Glutamatergic neuron (in vitro differentiated cells): ENCODE measurements around the gene STARD3. TPM values are rescaled to one million over a fixed set of nuclear protein-coding genes. Genes with fewer than 3 reads are reported as not detected.

Experiments
- DNase-seq: peaks from one replicate; pipeline ENCODE4 v3.0.0; 2022
- H3K27ac Mint-ChIP-seq: one replicate; pipeline ENCODE4 v1.8.0; 2020; ENCODE audit warnings: mild to moderate bottlenecking, mixed read lengths, inconsistent platforms; ENCODE audit not compliant: unreplicated experiment
- H3K27me3 Mint-ChIP-seq: one replicate; pipeline ENCODE4 v1.8.0; 2020; ENCODE audit warnings: mild to moderate bottlenecking, moderate library complexity, mixed read lengths, inconsistent platforms; ENCODE audit not compliant: unreplicated experiment
- H3K36me3 Mint-ChIP-seq: one replicate; pipeline ENCODE4 v1.8.0; 2020; ENCODE audit warnings: mild to moderate bottlenecking, mixed read lengths, inconsistent platforms; ENCODE audit not compliant: unreplicated experiment
- H3K4me1 Mint-ChIP-seq: one replicate; pipeline ENCODE4 v1.8.0; 2020; ENCODE audit warnings: mild to moderate bottlenecking, low read depth, mixed read lengths, inconsistent platforms; ENCODE audit not compliant: unreplicated experiment
- H3K4me3 Mint-ChIP-seq: one replicate; pipeline ENCODE4 v1.8.0; 2020; ENCODE audit warnings: mild to moderate bottlenecking, mixed read lengths, inconsistent platforms; ENCODE audit not compliant: unreplicated experiment
- H3K9me3 Mint-ChIP-seq: one replicate; pipeline ENCODE4 v1.8.0; 2020; ENCODE audit warnings: mild to moderate bottlenecking, moderate library complexity, mixed read lengths, inconsistent platforms; ENCODE audit not compliant: unreplicated experiment
- total RNA-seq: library from RNA; stranded (reverse); fragmentation: NEBNext Ultra II Directional; extraction: Animal tissue kit (Norgen Biotek cat#: 25700); gene quantifications from one replicate; pipeline ENCODE4 v1.2.1, GENCODE V29; 2021; ENCODE audit not compliant: unreplicated experiment
- TF ChIP-seq, protein P1 (sequence below): fragments of 200-600 bp; sonication (generic); IDR thresholded peaks from one replicate; pipeline ENCODE4 v1.5.0; 2021; ENCODE audit not compliant: partially characterized antibody, unreplicated experiment

The STARD3 gene
- total RNA-seq, 1 donor from 2014 or later = 48.0 TPM

- Mint-ChIP-seq H3K36me3 (no peaks in the 10 kb centered on the region), H3K4me1 (peaks cover 45% of the 10 kb centered on the region), H3K27ac (no peak overlapping the region), H3K4me3 (no peak overlapping the region), H3K9me3 (peaks cover 17% of the 10 kb centered on the region), H3K27me3 (peaks cover 44% of the 10 kb centered on the region)
- TF ChIP-seq, protein P1, sequence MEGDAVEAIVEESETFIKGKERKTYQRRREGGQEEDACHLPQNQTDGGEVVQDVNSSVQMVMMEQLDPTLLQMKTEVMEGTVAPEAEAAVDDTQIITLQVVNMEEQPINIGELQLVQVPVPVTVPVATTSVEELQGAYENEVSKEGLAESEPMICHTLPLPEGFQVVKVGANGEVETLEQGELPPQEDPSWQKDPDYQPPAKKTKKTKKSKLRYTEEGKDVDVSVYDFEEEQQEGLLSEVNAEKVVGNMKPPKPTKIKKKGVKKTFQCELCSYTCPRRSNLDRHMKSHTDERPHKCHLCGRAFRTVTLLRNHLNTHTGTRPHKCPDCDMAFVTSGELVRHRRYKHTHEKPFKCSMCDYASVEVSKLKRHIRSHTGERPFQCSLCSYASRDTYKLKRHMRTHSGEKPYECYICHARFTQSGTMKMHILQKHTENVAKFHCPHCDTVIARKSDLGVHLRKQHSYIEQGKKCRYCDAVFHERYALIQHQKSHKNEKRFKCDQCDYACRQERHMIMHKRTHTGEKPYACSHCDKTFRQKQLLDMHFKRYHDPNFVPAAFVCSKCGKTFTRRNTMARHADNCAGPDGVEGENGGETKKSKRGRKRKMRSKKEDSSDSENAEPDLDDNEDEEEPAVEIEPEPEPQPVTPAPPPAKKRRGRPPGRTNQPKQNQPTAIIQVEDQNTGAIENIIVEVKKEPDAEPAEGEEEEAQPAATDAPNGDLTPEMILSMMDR = no peak
- DNase-seq = no peak
These were observed 38.3 kb upstream of the STARD3 start for GRCh38 chr17:39598630-39599003.

GRCh38 chr17:39599004-39599664 lies 37.8 kb upstream of the STARD3 start:
- TF ChIP-seq, protein P1 = no peak
- Mint-ChIP-seq H3K27me3 (peaks cover 44% of the 10 kb centered on the region), H3K27ac (no peak overlapping the region), H3K4me1 (peaks cover 46% of the 10 kb centered on the region), H3K36me3 (no peaks in the 10 kb centered on the region), H3K4me3 (peak overlapping the region; percentile 59), H3K9me3 (peaks cover 17% of the 10 kb centered on the region)
- DNase-seq = no peak

DNA sequence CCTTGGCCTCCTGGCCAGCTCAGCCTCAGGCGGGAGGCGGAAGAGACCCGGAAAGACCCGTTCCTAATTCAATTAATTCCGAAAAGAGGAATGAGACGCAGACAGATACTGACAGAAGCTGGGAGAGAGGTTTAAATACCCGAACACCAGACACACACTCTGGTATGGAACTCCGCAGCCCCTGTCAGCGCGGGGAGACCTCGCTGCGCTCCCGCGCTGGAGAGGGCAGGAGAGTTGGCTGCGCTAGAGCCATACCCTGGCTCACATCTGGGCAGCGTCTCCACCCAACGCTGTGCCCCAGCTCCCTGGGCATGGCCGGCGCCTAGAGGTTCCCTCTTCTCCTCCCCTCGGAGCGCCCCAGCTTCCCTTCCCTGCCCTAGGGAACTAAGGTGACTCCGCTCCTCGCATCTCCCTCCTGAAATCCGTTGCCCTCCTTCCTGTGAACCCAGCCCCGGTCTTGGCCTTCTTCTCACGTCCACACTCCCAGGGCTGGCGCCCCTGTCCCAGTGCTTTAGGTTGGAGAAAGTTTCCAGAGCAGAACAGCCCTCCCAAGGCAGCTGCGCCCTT lies 37.2 kb upstream of the STARD3 start:
- Mint-ChIP-seq H3K36me3 (no peaks in the 10 kb centered on the region), H3K4me3 (peak overlapping the region; percentile 59), H3K9me3 (peaks cover 17% of the 10 kb centered on the region), H3K27ac (no peak overlapping the region), H3K27me3 (peaks cover 44% of the 10 kb centered on the region), H3K4me1 (peaks cover 47% of the 10 kb centered on the region)
- TF ChIP-seq, protein P1 = no peak
- DNase-seq = no peak

DNA sequence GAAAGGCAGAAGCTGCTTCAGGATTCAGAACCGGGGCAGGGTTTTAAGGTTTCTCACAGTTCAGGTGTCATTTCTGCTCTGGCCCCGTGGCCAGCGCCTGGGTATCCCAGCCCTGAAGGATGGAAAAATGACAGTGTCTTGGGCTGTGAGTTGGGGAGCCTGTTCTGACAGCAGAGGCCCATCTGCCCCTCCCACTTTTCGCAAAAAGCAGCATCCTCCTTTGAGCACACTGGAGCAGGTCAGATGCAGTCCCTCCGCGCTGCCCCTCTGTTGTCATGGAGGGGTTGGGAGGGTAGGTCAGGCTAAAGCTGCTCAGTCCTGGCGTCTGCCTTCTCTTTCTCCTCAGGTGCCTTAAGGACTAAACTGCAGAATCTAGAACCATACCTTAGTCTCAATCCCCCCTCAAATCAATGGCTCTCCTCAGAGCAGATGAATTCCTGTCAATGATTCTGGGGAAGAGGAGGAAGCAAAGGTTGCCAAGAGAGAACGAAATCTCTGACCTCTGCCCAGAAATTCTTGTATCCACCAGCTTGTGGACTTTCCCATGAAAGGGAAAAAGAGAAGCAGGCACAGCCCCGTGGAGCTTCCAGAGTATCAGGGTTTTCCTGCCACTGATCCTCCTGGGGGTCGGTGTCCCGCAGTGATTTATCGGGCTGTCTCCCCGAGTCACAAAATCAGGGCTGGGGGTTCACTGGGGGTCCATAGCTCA lies 36.5 kb upstream of the STARD3 start:
- Mint-ChIP-seq H3K36me3 (no peaks in the 10 kb centered on the region), H3K4me1 (peaks cover 46% of the 10 kb centered on the region), H3K27me3 (peaks cover 43% of the 10 kb centered on the region), H3K27ac (no peak overlapping the region), H3K9me3 (peaks cover 12% of the 10 kb centered on the region), H3K4me3 (peak overlapping the region; percentile 52)
- TF ChIP-seq, protein P1 = no peak
- DNase-seq = no peak
